Head of caudate nucleus (tissue), 42 donors: ENCODE results near the gene CCSER2.

ENCODE experiments used
- DNase-seq, 42 donors: peaks; one replicate each; pipeline versions ENCODE4 v3.0.0 to v3.0.0-alpha.2; 2020 to 2021; ENCODE audit warnings: mixed read lengths in 7 of 42
- intact Hi-C: fragments of 100-400 bp; cut with DNase I; formaldehyde crosslinking; loops from one replicate; pipeline ENCODE4 v1.15.0; 2022

Gene CCSER2

GRCh38 chr10:84551437-84552120 lies 223.2 kb downstream of the CCSER2 start:
- intact Hi-C loops: no loop called here
- DNase-seq: peak in 1 of 42 donors; percentile 32

GRCh38 chr10:84552478-84552877 lies 224.1 kb downstream of the CCSER2 start:
- peak in 1 of 42 donors; percentile 31 for DNase-seq
- intact Hi-C loops: no loop called here

- intact Hi-C loops: no loop called here
- DNase-seq: no peak
These were observed 234.2 kb downstream of the CCSER2 start for GRCh38 chr10:84562592-84562991.

GRCh38 chr10:84563355-84563754 lies 235.0 kb downstream of the CCSER2 start:
- no peak for DNase-seq
- intact Hi-C loops: no loop called here

GRCh38 chr10:84563868-84564267 lies 235.5 kb downstream of the CCSER2 start:
- DNase-seq: no peak
- intact Hi-C loops: no loop called here

- intact Hi-C loops: no loop called here
- no peak for DNase-seq
These were observed 237.6 kb downstream of the CCSER2 start for GRCh38 chr10:84565881-84566582.

- intact Hi-C loops: no loop called here
- no peak for DNase-seq
These were observed 238.7 kb downstream of the CCSER2 start for GRCh38 chr10:84567133-84567532.
